RWPE1 (cell line): ENCODE measurements around the gene NT5C.
"Not testable (repeated sequence)": the region's sequence is repeated elsewhere in the genome, so short reads cannot be mapped to it uniquely, and the experiment has no call there.

Experiments used
- CTCF ChIA-PET: fragments of 350-600 bp; sonication (Branson Sonifier 250); formaldehyde crosslinking; extraction: SDS; loops from one replicate; lab custom pipeline; 2021; lab: Yijun Ruan, JAX
- POLR2A ChIA-PET: fragments of 400-600 bp; formaldehyde crosslinking; extraction: SDS; loops from one replicate; lab custom pipeline; 2020; ENCODE audit warnings: antibody characterized with exemption; ENCODE audit not compliant: low non-redundant PET; lab: Yijun Ruan, JAX
- DNase-seq: peaks from one replicate; pipeline ENCODE4 v3.0.0; 2012; ENCODE audit warnings: low spot score
- H3K27ac ChIP-seq: fragments of 450-650 bp; 2 replicates; pipeline ENCODE4 v1.5.1; 2017
- TF ChIP-seq, protein P1 (sequence below): fragments of 450-650 bp; conservative IDR thresholded peaks from 2 replicates; pipeline ENCODE4 v1.5.1; 2017; ENCODE audit warnings: low read depth, mild to moderate bottlenecking

The NT5C gene

GRCh38 chr17:75147878-75148546, 16.5 kb upstream of the NT5C start:
- CTCF ChIA-PET: interaction anchor here (0.6 kb wide), 2 partner anchors 54 to 360 kb away, joined by 3 to 6 read pairs; no protein-coding TSS in a partner anchor

GRCh38 chr17:75146592-75146991, 15.1 kb upstream of the NT5C start:
- CTCF ChIA-PET: interaction anchor here (0.7 kb wide), 1 partner anchor 81 kb away, joined by 4 read pairs; no protein-coding TSS in a partner anchor
- TF ChIP-seq, protein P1, sequence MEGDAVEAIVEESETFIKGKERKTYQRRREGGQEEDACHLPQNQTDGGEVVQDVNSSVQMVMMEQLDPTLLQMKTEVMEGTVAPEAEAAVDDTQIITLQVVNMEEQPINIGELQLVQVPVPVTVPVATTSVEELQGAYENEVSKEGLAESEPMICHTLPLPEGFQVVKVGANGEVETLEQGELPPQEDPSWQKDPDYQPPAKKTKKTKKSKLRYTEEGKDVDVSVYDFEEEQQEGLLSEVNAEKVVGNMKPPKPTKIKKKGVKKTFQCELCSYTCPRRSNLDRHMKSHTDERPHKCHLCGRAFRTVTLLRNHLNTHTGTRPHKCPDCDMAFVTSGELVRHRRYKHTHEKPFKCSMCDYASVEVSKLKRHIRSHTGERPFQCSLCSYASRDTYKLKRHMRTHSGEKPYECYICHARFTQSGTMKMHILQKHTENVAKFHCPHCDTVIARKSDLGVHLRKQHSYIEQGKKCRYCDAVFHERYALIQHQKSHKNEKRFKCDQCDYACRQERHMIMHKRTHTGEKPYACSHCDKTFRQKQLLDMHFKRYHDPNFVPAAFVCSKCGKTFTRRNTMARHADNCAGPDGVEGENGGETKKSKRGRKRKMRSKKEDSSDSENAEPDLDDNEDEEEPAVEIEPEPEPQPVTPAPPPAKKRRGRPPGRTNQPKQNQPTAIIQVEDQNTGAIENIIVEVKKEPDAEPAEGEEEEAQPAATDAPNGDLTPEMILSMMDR: no peak
- POLR2A ChIA-PET: no interaction called here
- DNase-seq: no peak
- H3K27ac ChIP-seq: no peak overlapping the region

More at GRCh38 chr17:75147878-75148546, 16.5 kb upstream of the NT5C start:
- POLR2A ChIA-PET: no interaction called here
- no peak for DNase-seq
- peak overlapping the region; percentile 51 for H3K27ac ChIP-seq
- TF ChIP-seq, protein P1: no peak

- ChIA-PET POLR2A (interaction anchor here (0.6 kb wide), 1 partner anchor 39 kb away, joined by 7 read pairs; no protein-coding TSS in a partner anchor), CTCF (interaction anchor here (0.9 to 1.9 kb wide), 3 partner anchors 8 to 31 kb away, joined by 3 to 9 read pairs (median 3); partner anchors contain the start of gene NT5C)
Measured at GRCh38 chr17:75144816-75145512, 13.4 kb upstream of the NT5C start.

GRCh38 chr17:75142236-75142971, 10.9 kb upstream of the NT5C start:
- ChIA-PET CTCF (no interaction called here), POLR2A (no interaction called here)
- peak overlapping the region; percentile 34; the same call in 1 of the 2 replicates for H3K27ac ChIP-seq
- no peak for DNase-seq
- TF ChIP-seq, protein P1: no peak

More at GRCh38 chr17:75144816-75145512, 13.4 kb upstream of the NT5C start:
- TF ChIP-seq, protein P1: no peak
- H3K27ac ChIP-seq: peak overlapping the region; percentile 27
- no peak for DNase-seq

DNA sequence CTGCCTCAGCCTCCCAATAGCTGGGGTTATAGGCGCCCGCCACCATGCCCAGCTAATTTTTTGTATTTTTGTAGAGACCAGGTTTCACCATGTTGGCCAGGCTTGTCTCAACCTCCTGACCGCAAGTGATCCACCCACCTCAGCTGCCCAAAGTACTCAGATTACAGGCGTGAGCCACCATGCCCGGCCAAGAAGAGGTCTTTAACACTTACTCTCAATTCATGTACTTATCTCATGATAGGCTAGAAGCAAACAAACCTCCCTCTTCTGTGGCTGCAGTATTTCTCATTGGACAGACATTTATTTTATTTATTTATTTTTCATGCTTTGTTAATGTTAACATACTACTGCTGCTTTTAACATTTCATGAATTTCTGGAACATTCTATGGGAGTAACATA, 7.0 kb upstream of the NT5C start:
- peak overlapping the region; percentile 42 for H3K27ac ChIP-seq
- DNase-seq: no peak
- TF ChIP-seq, protein P1: no peak
- CTCF ChIA-PET: interaction anchor here (1.4 kb wide), 1 partner anchor 24 kb away, joined by 6 read pairs; no protein-coding TSS in a partner anchor
- POLR2A ChIA-PET: no interaction called here

- POLR2A ChIA-PET, DNase-seq: not testable (repeated sequence)
- CTCF ChIA-PET: interaction anchor here (0.6 to 1.0 kb wide), 4 partner anchors 8 to 767 kb away, joined by 3 read pairs; no protein-coding TSS in a partner anchor
- peak overlapping the region; percentile 42 for H3K27ac ChIP-seq
Measured at GRCh38 chr17:75137762-75138161, 6.2 kb upstream of the NT5C start.
